Tibial nerve (tissue), 3 donors: Measurements from ENCODE around the gene KIF1A.

Experiments
- EP300 ChIP-seq, 2 donors: sonication (generic); formaldehyde crosslinking; IDR thresholded peaks; one replicate each; pipeline ENCODE4 v1.6.1; 2017; ENCODE audit warnings: antibody characterized with exemption in 2 of 2, mild to moderate bottlenecking in 1 of 2
- POLR2A ChIP-seq, 2 donors: fragments of 450-650 bp; IDR thresholded peaks; one replicate each; pipeline ENCODE4 v1.6.1; 2017; ENCODE audit warnings: antibody characterized with exemption in 2 of 2, mild to moderate bottlenecking in 2 of 2, moderate library complexity in 2 of 2

DNA sequence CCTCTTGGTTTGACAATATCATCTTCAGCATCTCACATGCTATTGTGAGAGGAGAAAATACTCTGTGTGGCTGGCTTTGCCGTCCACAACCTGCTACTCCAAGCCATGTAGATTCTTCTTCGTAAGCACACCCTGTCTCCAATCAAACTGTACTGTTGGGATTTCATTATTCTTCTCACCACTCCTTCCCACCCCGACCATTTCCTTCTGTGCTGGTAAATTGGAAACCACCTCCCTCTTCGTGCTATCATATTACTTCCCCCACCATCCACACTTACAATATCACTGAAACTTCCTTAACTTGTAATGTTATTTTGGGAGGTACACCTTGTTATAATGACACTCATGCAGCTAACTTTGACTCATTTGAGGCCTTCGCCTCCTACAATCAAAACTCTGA, 45.4 kb upstream of the KIF1A start:
- no peak for TF ChIP-seq POLR2A (IDR thresholded peaks at IDR 0.05)
- no peak for TF ChIP-seq EP300 (IDR thresholded peaks at IDR 0.05)
